ENCODE measurements around the gene MAP2K7.
A peak's percentile ranks its signal among the peaks of the same experiment; 100 is the strongest.

Gene MAP2K7

GRCh38 chr19:7867092-7867844, 36.4 kb upstream of the MAP2K7 start:
- DNase-seq (ENCODE audit: low read depth), result no peak

- no peak for DNase-seq (ENCODE audit: low read depth)
These were observed 35.4 kb upstream of the MAP2K7 start for GRCh38 chr19:7868326-7868670.

GRCh38 chr19:7868671-7869452, 34.8 kb upstream of the MAP2K7 start:
- peak; percentile 67 for DNase-seq (ENCODE audit: low read depth)

- peak; percentile 64 for DNase-seq (ENCODE audit: low read depth)
These were observed 34.2 kb upstream of the MAP2K7 start for GRCh38 chr19:7869453-7869909.

- DNase-seq (ENCODE audit: low read depth), result peak; percentile 52
These were observed 33.7 kb upstream of the MAP2K7 start for GRCh38 chr19:7869910-7870511.

GRCh38 chr19:7870571-7871436, 32.9 kb upstream of the MAP2K7 start:
- peak; percentile 30 for DNase-seq (ENCODE audit: low read depth)

- peak; percentile 77 for DNase-seq (ENCODE audit: low read depth)
These were observed 32.0 kb upstream of the MAP2K7 start for GRCh38 chr19:7871437-7872305.

GRCh38 chr19:7872306-7873204, 31.1 kb upstream of the MAP2K7 start:
- DNase-seq (ENCODE audit: low read depth), result no peak

- DNase-seq (ENCODE audit: low read depth), result no peak
These were observed 30.2 kb upstream of the MAP2K7 start for GRCh38 chr19:7873304-7874075.

GRCh38 chr19:7874076-7874896, 29.4 kb upstream of the MAP2K7 start, which contains the start of gene PRR36:
TSS of gene PRR36 (minus strand) at chr19:7874390. CDS start at chr19:7873689, 701 bp downstream.
- no peak for DNase-seq (ENCODE audit: low read depth)

GRCh38 chr19:7874897-7875273, 28.8 kb upstream of the MAP2K7 start:
- DNase-seq (ENCODE audit: low read depth), result no peak

- DNase-seq (ENCODE audit: low read depth), result no peak
These were observed 26.3 kb upstream of the MAP2K7 start for GRCh38 chr19:7877249-7877836.

- no peak for DNase-seq (ENCODE audit: low read depth)
These were observed 24.4 kb upstream of the MAP2K7 start for GRCh38 chr19:7879111-7879807.

GRCh38 chr19:7879836-7880235, 23.8 kb upstream of the MAP2K7 start:
- no peak for DNase-seq (ENCODE audit: low read depth)

GRCh38 chr19:7881910-7882309, 21.8 kb upstream of the MAP2K7 start:
- DNase-seq (ENCODE audit: low read depth), result no peak

GRCh38 chr19:7883105-7883504, 20.6 kb upstream of the MAP2K7 start:
- DNase-seq (ENCODE audit: low read depth), result no peak
